ENCODE measurements around the gene ACBD4. TPM values are rescaled to one million over a fixed set of nuclear protein-coding genes. Genes with fewer than 3 reads are reported as not detected.

The ACBD4 gene
- total and polyA plus RNA-seq, 2 of the 13 experiments (the other 11 are each of a cell fraction or from before 2014, with no cell fraction given), result 16.1 to 26.9 TPM

GRCh38 chr17:45162025-45162687 is 26.7 kb downstream of the ACBD4 start (continued):
- TF ChIP-seq, protein P1, sequence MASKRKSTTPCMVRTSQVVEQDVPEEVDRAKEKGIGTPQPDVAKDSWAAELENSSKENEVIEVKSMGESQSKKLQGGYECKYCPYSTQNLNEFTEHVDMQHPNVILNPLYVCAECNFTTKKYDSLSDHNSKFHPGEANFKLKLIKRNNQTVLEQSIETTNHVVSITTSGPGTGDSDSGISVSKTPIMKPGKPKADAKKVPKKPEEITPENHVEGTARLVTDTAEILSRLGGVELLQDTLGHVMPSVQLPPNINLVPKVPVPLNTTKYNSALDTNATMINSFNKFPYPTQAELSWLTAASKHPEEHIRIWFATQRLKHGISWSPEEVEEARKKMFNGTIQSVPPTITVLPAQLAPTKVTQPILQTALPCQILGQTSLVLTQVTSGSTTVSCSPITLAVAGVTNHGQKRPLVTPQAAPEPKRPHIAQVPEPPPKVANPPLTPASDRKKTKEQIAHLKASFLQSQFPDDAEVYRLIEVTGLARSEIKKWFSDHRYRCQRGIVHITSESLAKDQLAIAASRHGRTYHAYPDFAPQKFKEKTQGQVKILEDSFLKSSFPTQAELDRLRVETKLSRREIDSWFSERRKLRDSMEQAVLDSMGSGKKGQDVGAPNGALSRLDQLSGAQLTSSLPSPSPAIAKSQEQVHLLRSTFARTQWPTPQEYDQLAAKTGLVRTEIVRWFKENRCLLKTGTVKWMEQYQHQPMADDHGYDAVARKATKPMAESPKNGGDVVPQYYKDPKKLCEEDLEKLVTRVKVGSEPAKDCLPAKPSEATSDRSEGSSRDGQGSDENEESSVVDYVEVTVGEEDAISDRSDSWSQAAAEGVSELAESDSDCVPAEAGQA (IDR thresholded peaks at IDR 0.05; ENCODE audit: low read depth), result no peak
- TF ChIP-seq, protein P1 (CRISPR knock-in tag; IDR thresholded peaks at IDR 0.05; ENCODE audit: borderline replicate concordance), result no peak
- TF ChIP-seq, protein P2, sequence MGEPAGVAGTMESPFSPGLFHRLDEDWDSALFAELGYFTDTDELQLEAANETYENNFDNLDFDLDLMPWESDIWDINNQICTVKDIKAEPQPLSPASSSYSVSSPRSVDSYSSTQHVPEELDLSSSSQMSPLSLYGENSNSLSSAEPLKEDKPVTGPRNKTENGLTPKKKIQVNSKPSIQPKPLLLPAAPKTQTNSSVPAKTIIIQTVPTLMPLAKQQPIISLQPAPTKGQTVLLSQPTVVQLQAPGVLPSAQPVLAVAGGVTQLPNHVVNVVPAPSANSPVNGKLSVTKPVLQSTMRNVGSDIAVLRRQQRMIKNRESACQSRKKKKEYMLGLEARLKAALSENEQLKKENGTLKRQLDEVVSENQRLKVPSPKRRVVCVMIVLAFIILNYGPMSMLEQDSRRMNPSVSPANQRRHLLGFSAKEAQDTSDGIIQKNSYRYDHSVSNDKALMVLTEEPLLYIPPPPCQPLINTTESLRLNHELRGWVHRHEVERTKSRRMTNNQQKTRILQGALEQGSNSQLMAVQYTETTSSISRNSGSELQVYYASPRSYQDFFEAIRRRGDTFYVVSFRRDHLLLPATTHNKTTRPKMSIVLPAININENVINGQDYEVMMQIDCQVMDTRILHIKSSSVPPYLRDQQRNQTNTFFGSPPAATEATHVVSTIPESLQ (CRISPR knock-in tag; conservative IDR thresholded peaks at IDR 0.05), result no peak; the same call in 1 of the 2 replicates
- no peak for TF ChIP-seq ZBTB2 (CRISPR knock-in tag; IDR thresholded peaks at IDR 0.05; ENCODE audit: low read depth)
- TF ChIP-seq CENPT (CRISPR knock-in tag; IDR thresholded peaks at IDR 0.05; ENCODE audit: low read depth), result no peak
- no peak for TF ChIP-seq ZBTB7B (CRISPR knock-in tag; IDR thresholded peaks at IDR 0.05)
- no peak for TF ChIP-seq ZBTB25 (CRISPR knock-in tag; IDR thresholded peaks at IDR 0.05)
- no peak; the same call in 1 of the 2 replicates for TF ChIP-seq PHF20 (CRISPR knock-in tag; IDR thresholded peaks at IDR 0.05)
- TF ChIP-seq PBX2 (CRISPR knock-in tag; IDR thresholded peaks at IDR 0.05), result no peak
- peak; percentile 87 for TF ChIP-seq ZNF563 (CRISPR knock-in tag; IDR thresholded peaks at IDR 0.05)
- no peak for TF ChIP-seq CSRNP1 (CRISPR knock-in tag; IDR thresholded peaks at IDR 0.05)
- no peak for TF ChIP-seq MEIS1 (CRISPR knock-in tag; IDR thresholded peaks at IDR 0.05; ENCODE audit: borderline replicate concordance)
- no peak for TF ChIP-seq ZNF724P (CRISPR knock-in tag; IDR thresholded peaks at IDR 0.05; ENCODE audit: borderline replicate concordance)
- no peak for TF ChIP-seq HDAC6 (IDR thresholded peaks at IDR 0.05; ENCODE audit: low read depth, low read length)
- TF ChIP-seq MAFF (IDR thresholded peaks at IDR 0.05; ENCODE audit: low read depth, low read length), result no peak
